ENCODE results near the gene DBP. TPM values are rescaled to one million over a fixed set of nuclear protein-coding genes. Genes with fewer than 3 reads are reported as not detected.
"Not testable (repeated sequence)": the region's sequence is repeated elsewhere in the genome, so short reads cannot be mapped to it uniquely, and the experiment has no call there.

Gene DBP
- total RNA-seq, 6 experiments from 2014 or later, result 1.8 to 11.6 (median 3.3) TPM

DNA sequence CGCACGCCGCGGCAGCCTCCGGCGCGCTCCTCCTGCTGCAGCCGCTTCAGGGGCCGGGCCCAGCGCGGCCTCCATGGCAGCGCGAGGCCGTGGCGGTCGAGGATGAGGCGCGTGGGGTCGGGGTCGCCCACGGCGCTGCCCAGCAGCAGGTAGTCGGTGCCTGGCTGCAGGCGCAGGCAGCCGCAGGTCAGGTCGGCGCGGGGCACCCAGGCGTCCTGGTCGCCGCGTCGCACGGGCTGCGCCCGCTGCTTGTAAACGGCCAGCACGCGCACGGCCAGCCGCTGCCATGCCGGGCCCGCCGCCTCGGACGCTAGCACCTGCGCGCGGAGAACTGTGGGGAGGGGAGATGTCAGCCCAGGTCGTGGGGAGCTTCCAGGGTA is 24.5 kb upstream of the DBP start:
- Histone ChIP-seq H3K36me3 (no peaks in the 10 kb centered on the region), H3K4me3 (no peak overlapping the region), H3K27me3 (no peaks in the 10 kb centered on the region), H3K4me1 (no peaks in the 10 kb centered on the region), H3K27ac (no peak overlapping the region), H3K9me3 (no peaks in the 10 kb centered on the region)
- ATAC-seq, result no peak
- intact Hi-C loops (cut with DNase I), result no loop called here
- no peak for TF ChIP-seq CTCF (IDR thresholded peaks at IDR 0.05)
- TF ChIP-seq POLR2A (IDR thresholded peaks at IDR 0.05), result no peak
- no CpG with 5 or more reads among the region's 50 CpGs for WGBS (ENCODE audit: insufficient coverage, low coverage, low lambda C conversion rate, missing lambda C conversion rate)
- DNase-seq, result no peak

DNA sequence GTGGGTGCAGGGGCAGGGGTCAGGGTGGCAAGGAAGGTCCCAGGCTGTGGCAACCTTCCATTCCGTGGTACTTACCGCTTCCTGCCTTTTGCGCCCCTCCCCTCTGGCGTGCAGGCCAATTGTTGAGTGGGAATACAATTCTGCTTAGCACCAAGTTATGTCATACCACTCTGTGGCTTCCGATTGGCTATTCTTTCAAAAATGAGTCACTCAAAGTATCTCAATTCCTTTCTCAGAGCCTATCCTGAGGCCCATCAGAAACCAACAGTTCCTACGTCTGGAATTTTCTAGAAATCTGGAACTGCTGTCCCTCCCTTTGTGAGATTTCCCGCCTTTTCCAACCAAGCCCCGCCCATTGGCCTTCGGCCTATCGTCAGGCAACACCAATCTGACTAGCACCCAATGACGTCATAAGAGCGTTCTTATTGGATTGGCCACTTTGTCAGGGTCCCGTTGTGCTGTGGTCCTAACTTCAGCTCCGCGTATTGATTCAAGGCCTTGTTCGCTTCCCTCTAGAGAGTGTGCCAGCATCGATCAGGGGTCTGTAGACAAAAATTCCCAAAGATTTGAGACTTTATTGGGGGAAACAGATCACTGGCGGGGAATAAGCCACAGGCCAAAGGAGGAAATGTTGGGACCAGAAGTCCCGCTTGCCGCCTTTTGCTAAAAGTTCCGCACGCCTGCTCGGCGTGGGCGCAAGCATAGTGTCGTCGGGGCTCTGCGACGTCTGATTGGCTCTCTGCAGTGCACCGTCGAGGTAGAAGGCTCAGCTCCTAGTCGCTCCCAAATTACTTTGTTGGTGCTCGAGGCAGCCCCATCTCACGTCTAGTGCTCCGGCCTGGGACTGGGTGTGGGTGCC is 23.9 kb upstream of the DBP start:
- H3K9me3 ChIP-seq, result no peaks in the 10 kb centered on the region
- 28% methylated on average over 15 of the region's 35 CpGs for WGBS (ENCODE audit: insufficient coverage, low coverage, low lambda C conversion rate, missing lambda C conversion rate)

DNA sequence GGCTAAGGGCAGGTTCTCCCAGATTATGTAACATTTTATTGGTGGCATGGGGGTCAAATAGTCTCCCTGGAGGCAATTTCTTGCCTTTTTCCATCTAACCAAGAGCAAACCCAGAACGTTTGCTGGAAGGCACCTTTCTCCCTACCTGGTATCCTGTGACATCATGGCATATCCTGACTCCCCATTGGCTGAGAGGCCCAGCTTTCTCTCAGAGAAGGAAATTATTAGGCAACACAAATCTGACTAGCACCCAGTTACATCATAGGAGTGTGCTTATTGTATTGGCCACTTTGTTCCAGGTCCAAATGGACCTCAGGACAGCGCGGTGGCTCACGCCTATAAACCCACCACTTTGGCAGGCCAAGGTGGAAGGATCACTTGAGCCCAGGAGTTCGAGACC is 22.6 kb upstream of the DBP start:
- Histone ChIP-seq H3K9me3 (no peaks in the 10 kb centered on the region), H3K4me1 (no peaks in the 10 kb centered on the region), H3K27ac (no peak overlapping the region), H3K36me3 (no peaks in the 10 kb centered on the region), H3K27me3 (no peaks in the 10 kb centered on the region), H3K4me3 (no peak overlapping the region)
- no peak for ATAC-seq
- DNase-seq, result no peak
- 30% methylated on average over 2 of the region's 5 CpGs for WGBS (ENCODE audit: insufficient coverage, low coverage, low lambda C conversion rate, missing lambda C conversion rate)
- TF ChIP-seq POLR2A (IDR thresholded peaks at IDR 0.05) (no peak), CTCF (IDR thresholded peaks at IDR 0.05) (no peak)
- intact Hi-C loops (cut with DNase I), result no loop called here

More for the DNA sequence above, 23.9 kb upstream of the DBP start:
- H3K4me1 ChIP-seq, result no peaks in the 10 kb centered on the region
- peak; percentile 76 to 90 (median 83) for ATAC-seq
- peak; percentile 75 to 85 (median 78) for DNase-seq
- TF ChIP-seq POLR2A (IDR thresholded peaks at IDR 0.05) (no peak), CTCF (IDR thresholded peaks at IDR 0.05) (no peak)
- H3K36me3 ChIP-seq, result no peaks in the 10 kb centered on the region
- H3K4me3 ChIP-seq, result no peak overlapping the region
- H3K27me3 ChIP-seq, result no peaks in the 10 kb centered on the region
- H3K27ac ChIP-seq, result no peak overlapping the region
- intact Hi-C loops (cut with DNase I), result no loop called here

DNA sequence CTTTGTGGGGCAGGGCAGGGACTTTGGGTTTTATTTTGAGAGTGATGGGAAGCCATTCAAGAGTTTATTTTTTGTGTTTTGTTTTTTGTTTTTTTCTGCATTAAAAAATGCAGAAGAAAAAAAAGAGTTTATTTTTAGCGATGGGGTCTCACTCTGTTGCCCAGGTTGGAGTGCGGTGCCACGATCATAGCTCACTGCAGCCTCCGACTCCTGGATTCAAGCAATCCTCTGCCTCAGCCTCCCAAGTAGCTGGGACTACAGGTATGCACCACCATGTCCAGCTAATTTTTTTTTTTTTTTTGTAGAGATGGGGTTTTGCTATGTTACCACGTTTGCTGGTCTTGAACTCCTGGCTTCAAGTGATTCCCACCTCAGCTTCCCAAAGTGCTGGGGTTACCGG is 21.3 kb upstream of the DBP start:
- Histone ChIP-seq H3K27me3 (no peaks in the 10 kb centered on the region), H3K9me3 (no peaks in the 10 kb centered on the region), H3K4me1 (no peaks in the 10 kb centered on the region), H3K27ac (no peak overlapping the region), H3K4me3 (no peak overlapping the region), H3K36me3 (no peaks in the 10 kb centered on the region)
- TF ChIP-seq CTCF (IDR thresholded peaks at IDR 0.05) (no peak), POLR2A (IDR thresholded peaks at IDR 0.05) (no peak)
- 78% methylated on average over 6 of the region's 6 CpGs for WGBS (ENCODE audit: insufficient coverage, low coverage, low lambda C conversion rate, missing lambda C conversion rate)
- DNase-seq, result no peak
- intact Hi-C loops (cut with DNase I), result no loop called here
- no peak for ATAC-seq

- H3K4me1 ChIP-seq; intact Hi-C loops (cut with DNase I); H3K9me3 ChIP-seq; ATAC-seq; H3K27ac ChIP-seq; H3K4me3 ChIP-seq; DNase-seq; H3K27me3 ChIP-seq; H3K36me3 ChIP-seq: not testable (repeated sequence)
- WGBS (ENCODE audit: insufficient coverage, low coverage, low lambda C conversion rate, missing lambda C conversion rate), result 85% methylated on average over 4 of the region's 5 CpGs
Observed at GRCh38 chr19:48657828-48658227, 20.6 kb upstream of the DBP start.
